Measurements from ENCODE around the gene RPS6KB2.
A peak's percentile ranks its signal among the peaks of the same experiment; 100 is the strongest.
"Not testable (repeated sequence)": the region's sequence is repeated elsewhere in the genome, so short reads cannot be mapped to it uniquely, and the experiment has no call there.

RPS6KB2 gene

GRCh38 chr11:67427364-67427859 is 882 bp upstream of the RPS6KB2 start:
- H3K27ac ChIP-seq (ENCODE audit: low read length) = not testable (repeated sequence)
- peak overlapping the region; percentile 91; the same call in 1 of the 2 replicates for H3K9ac ChIP-seq (ENCODE audit: low read depth, low read length)

GRCh38 chr11:67429038-67429668 is 859 bp downstream of the RPS6KB2 start:
- H3K4me1 ChIP-seq (ENCODE audit: insufficient read depth, low read length) = no peaks in the 10 kb centered on the region; the same call in 1 of the 2 replicates
- H3K27ac ChIP-seq (ENCODE audit: low read length) = no peak overlapping the region
- no peaks in the 10 kb centered on the region for H3K27me3 ChIP-seq (ENCODE audit: insufficient read depth, low read length)
- H3K4me3 ChIP-seq (ENCODE audit: low read length) = peak overlapping the region; percentile 89
- peaks cover 31% of the 10 kb centered on the region; the same call in 1 of the 2 replicates for H3K36me3 ChIP-seq (ENCODE audit: insufficient read depth, low read depth, low read length)
- peak overlapping the region; percentile 91; the same call in 1 of the 2 replicates for H3K9ac ChIP-seq (ENCODE audit: low read depth, low read length)
- H3K9me3 ChIP-seq (ENCODE audit: insufficient read depth, low read depth, low read length) = no peaks in the 10 kb centered on the region

More at GRCh38 chr11:67427364-67427859, 882 bp upstream of the RPS6KB2 start:
- not testable (repeated sequence) for H3K27me3 ChIP-seq (ENCODE audit: insufficient read depth, low read length); H3K4me1 ChIP-seq (ENCODE audit: insufficient read depth, low read length); H3K9me3 ChIP-seq (ENCODE audit: insufficient read depth, low read depth, low read length)
- Histone ChIP-seq H3K36me3 (ENCODE audit: insufficient read depth, low read depth, low read length) (peaks cover 17% of the 10 kb centered on the region; the same call in 1 of the 2 replicates), H3K4me3 (ENCODE audit: low read length) (peak overlapping the region; percentile 89)

GRCh38 chr11:67429722-67430121 is 1.4 kb downstream of the RPS6KB2 start:
- Histone ChIP-seq H3K9ac (ENCODE audit: low read depth, low read length) (no peak overlapping the region), H3K4me3 (ENCODE audit: low read length) (0 out of 2 replicates have a peak overlapping the region, but pooled peaks have one; percentile 89), H3K27ac (ENCODE audit: low read length) (no peak overlapping the region), H3K36me3 (ENCODE audit: insufficient read depth, low read depth, low read length) (peaks cover 37% of the 10 kb centered on the region; the same call in 1 of the 2 replicates), H3K4me1 (ENCODE audit: insufficient read depth, low read length) (no peaks in the 10 kb centered on the region; the same call in 1 of the 2 replicates), H3K27me3 (ENCODE audit: insufficient read depth, low read length) (no peaks in the 10 kb centered on the region), H3K9me3 (ENCODE audit: insufficient read depth, low read depth, low read length) (no peaks in the 10 kb centered on the region)

GRCh38 chr11:67431346-67432249 is 3.3 kb downstream of the RPS6KB2 start:
- peaks cover 37% of the 10 kb centered on the region; the same call in 1 of the 2 replicates for H3K36me3 ChIP-seq (ENCODE audit: insufficient read depth, low read depth, low read length)
- H3K27me3 ChIP-seq (ENCODE audit: insufficient read depth, low read length) = no peaks in the 10 kb centered on the region
- no peak overlapping the region for H3K4me3 ChIP-seq (ENCODE audit: low read length)
- no peaks in the 10 kb centered on the region for H3K9me3 ChIP-seq (ENCODE audit: insufficient read depth, low read depth, low read length)
- peaks cover 2% of the 10 kb centered on the region for H3K4me1 ChIP-seq (ENCODE audit: insufficient read depth, low read length)
- H3K9ac ChIP-seq (ENCODE audit: low read depth, low read length) = no peak overlapping the region
- H3K27ac ChIP-seq (ENCODE audit: low read length) = no peak overlapping the region

- H3K27ac ChIP-seq (ENCODE audit: low read length) = no peak overlapping the region
- no peaks in the 10 kb centered on the region for H3K27me3 ChIP-seq (ENCODE audit: insufficient read depth, low read length)
- peaks cover 4% of the 10 kb centered on the region for H3K4me1 ChIP-seq (ENCODE audit: insufficient read depth, low read length)
- H3K4me3 ChIP-seq (ENCODE audit: low read length) = no peak overlapping the region
- peaks cover 42% of the 10 kb centered on the region for H3K36me3 ChIP-seq (ENCODE audit: insufficient read depth, low read depth, low read length)
- H3K9me3 ChIP-seq (ENCODE audit: insufficient read depth, low read depth, low read length) = no peaks in the 10 kb centered on the region
- no peak overlapping the region for H3K9ac ChIP-seq (ENCODE audit: low read depth, low read length)
Measured at GRCh38 chr11:67432655-67433349, 4.5 kb downstream of the RPS6KB2 start.

DNA sequence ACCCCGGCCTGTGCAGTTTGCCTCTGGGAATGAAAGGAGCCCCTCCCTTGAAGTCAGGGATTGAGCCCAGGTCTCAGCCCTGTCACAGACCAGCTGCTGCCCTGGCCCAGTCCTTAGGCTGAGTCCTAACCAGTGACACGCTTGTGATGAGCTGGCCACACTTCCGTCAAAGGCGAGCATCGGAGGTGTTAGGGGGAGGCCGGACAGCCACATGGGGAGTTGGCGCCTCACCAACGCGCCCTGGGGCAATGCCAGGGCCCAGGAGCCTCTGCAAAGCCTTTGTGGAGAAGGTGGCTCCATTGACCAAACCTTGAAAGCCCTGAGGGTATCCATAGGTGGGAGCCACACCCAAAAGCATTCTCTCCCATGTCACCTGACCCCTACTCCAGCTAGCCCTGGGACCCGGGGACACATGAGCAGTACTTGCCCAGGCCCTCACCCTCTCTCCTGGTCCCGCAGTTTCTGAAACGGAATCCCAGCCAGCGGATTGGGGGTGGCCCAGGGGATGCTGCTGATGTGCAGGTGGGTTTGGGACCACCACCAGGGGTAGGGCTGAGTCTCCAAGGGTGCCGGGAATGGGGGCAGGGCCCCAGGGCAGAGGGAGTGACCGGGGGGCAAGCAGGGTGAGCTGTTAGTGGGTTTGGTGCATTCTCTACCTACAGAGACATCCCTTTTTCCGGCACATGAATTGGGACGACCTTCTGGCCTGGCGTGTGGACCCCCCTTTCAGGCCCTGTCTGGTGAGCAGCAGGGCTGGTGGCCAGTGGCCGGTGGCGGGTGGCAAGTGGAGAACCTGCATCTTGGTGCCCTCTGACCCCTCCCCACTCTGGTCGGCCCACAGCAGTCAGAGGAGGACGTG is 5.5 kb downstream of the RPS6KB2 start:
- H3K27me3 ChIP-seq (ENCODE audit: insufficient read depth, low read length) = no peaks in the 10 kb centered on the region
- H3K9ac ChIP-seq (ENCODE audit: low read depth, low read length) = no peak overlapping the region

DNA sequence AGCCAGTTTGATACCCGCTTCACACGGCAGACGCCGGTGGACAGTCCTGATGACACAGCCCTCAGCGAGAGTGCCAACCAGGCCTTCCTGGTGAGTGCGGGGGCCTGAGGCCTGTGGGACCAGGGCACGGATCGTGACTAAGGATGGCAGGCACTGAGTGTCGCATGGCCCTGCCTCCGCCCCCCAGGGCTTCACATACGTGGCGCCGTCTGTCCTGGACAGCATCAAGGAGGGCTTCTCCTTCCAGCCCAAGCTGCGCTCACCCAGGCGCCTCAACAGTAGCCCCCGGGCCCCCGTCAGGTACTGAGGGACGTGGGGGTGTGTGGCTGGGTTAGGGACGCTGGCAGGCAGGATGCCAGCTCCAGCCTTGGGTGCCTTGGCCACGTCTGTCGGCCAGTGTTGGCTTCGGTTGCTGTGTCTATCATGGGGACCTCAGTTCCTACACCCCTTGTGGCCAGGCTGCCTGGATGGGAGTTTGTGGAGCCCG is 6.1 kb downstream of the RPS6KB2 start:
- no peak overlapping the region for H3K27ac ChIP-seq (ENCODE audit: low read length)
- H3K4me1 ChIP-seq (ENCODE audit: insufficient read depth, low read length) = peaks cover 4% of the 10 kb centered on the region
- no peaks in the 10 kb centered on the region for H3K27me3 ChIP-seq (ENCODE audit: insufficient read depth, low read length)
- no peak overlapping the region for H3K9ac ChIP-seq (ENCODE audit: low read depth, low read length)
- no peaks in the 10 kb centered on the region for H3K9me3 ChIP-seq (ENCODE audit: insufficient read depth, low read depth, low read length)
- peaks cover 47% of the 10 kb centered on the region for H3K36me3 ChIP-seq (ENCODE audit: insufficient read depth, low read depth, low read length)
- H3K4me3 ChIP-seq (ENCODE audit: low read length) = no peak overlapping the region

More for the DNA sequence above, 5.5 kb downstream of the RPS6KB2 start:
- no peaks in the 10 kb centered on the region for H3K9me3 ChIP-seq (ENCODE audit: insufficient read depth, low read depth, low read length)
- H3K36me3 ChIP-seq (ENCODE audit: insufficient read depth, low read depth, low read length) = peaks cover 45% of the 10 kb centered on the region
- H3K4me1 ChIP-seq (ENCODE audit: insufficient read depth, low read length) = peaks cover 4% of the 10 kb centered on the region
- no peak overlapping the region for H3K4me3 ChIP-seq (ENCODE audit: low read length)
- no peak overlapping the region for H3K27ac ChIP-seq (ENCODE audit: low read length)

- Histone ChIP-seq H3K27ac (ENCODE audit: low read length) (no peak overlapping the region), H3K36me3 (ENCODE audit: insufficient read depth, low read depth, low read length) (peaks cover 49% of the 10 kb centered on the region), H3K9ac (ENCODE audit: low read depth, low read length) (peak overlapping the region; percentile 71; the same call in 1 of the 2 replicates), H3K4me3 (ENCODE audit: low read length) (no peak overlapping the region), H3K4me1 (ENCODE audit: insufficient read depth, low read length) (peaks cover 4% of the 10 kb centered on the region), H3K9me3 (ENCODE audit: insufficient read depth, low read depth, low read length) (no peaks in the 10 kb centered on the region), H3K27me3 (ENCODE audit: insufficient read depth, low read length) (no peaks in the 10 kb centered on the region)
Measured at GRCh38 chr11:67435031-67435726, 6.9 kb downstream of the RPS6KB2 start.

GRCh38 chr11:67435727-67436458 is 7.6 kb downstream of the RPS6KB2 start:
- Histone ChIP-seq H3K9ac (ENCODE audit: low read depth, low read length) (peak overlapping the region; percentile 71; the same call in 1 of the 2 replicates), H3K4me1 (ENCODE audit: insufficient read depth, low read length) (peaks cover 4% of the 10 kb centered on the region), H3K36me3 (ENCODE audit: insufficient read depth, low read depth, low read length) (peaks cover 45% of the 10 kb centered on the region), H3K9me3 (ENCODE audit: insufficient read depth, low read depth, low read length) (no peaks in the 10 kb centered on the region), H3K4me3 (ENCODE audit: low read length) (no peak overlapping the region), H3K27me3 (ENCODE audit: insufficient read depth, low read length) (no peaks in the 10 kb centered on the region), H3K27ac (ENCODE audit: low read length) (peak overlapping the region; percentile 87)
